VCaP (cell line): Measurements from ENCODE around the gene LSAMP.

Experiments
- H3K27ac ChIP-seq: fragments of 450-650 bp; 2 replicates; pipeline ENCODE4 v1.5.1; 2017
- TF ChIP-seq, protein P1 (sequence below): fragments of 450-650 bp; conservative IDR thresholded peaks from 2 replicates; pipeline ENCODE4 v1.5.1; 2017; ENCODE audit warnings: mild to moderate bottlenecking, moderate library complexity

The LSAMP gene

DNA sequence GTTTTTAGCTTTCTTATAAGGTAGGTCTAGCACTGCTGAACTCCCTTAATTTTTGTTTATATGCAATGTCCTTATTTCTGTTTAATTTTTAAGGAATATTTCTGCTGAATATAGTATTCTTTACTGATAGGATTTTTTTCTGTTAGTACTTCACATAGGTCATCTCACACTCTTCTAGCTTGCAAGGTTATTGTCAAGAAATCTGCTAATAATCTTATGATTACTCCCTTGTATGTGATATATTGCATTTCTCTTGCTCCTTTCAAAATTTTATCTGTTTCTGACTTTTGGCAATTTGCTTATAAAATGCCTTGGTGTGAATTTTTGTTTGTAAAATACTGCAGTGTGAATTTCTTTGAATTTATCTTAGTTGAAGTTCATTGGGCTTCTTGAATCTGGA is 523.6 kb downstream of the LSAMP start:
- TF ChIP-seq, protein P1, sequence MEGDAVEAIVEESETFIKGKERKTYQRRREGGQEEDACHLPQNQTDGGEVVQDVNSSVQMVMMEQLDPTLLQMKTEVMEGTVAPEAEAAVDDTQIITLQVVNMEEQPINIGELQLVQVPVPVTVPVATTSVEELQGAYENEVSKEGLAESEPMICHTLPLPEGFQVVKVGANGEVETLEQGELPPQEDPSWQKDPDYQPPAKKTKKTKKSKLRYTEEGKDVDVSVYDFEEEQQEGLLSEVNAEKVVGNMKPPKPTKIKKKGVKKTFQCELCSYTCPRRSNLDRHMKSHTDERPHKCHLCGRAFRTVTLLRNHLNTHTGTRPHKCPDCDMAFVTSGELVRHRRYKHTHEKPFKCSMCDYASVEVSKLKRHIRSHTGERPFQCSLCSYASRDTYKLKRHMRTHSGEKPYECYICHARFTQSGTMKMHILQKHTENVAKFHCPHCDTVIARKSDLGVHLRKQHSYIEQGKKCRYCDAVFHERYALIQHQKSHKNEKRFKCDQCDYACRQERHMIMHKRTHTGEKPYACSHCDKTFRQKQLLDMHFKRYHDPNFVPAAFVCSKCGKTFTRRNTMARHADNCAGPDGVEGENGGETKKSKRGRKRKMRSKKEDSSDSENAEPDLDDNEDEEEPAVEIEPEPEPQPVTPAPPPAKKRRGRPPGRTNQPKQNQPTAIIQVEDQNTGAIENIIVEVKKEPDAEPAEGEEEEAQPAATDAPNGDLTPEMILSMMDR, result no peak
- no peak overlapping the region for H3K27ac ChIP-seq

DNA sequence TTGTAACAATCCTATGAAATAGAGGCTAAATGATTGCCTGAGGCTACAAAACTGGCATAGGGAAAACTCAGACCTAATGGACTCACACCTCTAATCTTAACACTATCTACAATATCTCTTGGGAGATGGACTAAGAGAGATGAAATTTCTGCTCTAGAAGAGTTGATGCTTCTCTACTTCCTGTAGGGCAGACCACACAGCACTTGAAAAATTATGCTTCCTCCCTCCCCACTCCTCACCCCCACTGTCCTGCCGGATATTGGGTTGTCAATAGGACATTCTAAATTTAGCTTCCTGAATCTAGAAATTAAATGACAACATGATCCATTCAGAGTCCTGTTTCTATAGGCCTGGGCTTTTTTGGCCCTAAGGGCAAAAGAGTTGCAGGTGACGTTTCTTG is 526.4 kb downstream of the LSAMP start:
- no peak overlapping the region for H3K27ac ChIP-seq
- TF ChIP-seq, protein P1, result no peak

DNA sequence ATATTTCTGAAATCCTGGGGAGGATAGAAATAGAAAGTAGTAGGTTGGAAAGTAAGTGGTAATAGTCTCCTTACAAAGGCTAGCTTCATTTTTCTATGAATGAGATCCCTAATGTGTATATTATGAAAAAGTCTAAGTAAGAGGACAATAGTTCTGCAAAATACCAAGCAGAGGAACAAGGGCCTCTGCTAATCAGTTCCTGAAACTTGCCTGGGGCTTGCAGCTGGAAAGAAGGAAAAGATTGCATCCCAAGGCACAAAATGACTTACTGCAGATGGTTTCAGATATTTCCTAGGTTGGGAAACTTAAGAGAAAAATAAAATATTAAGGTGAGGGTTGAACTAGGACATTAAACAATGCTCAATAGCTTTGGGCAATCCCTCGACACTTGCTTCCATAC is 528.4 kb downstream of the LSAMP start:
- H3K27ac ChIP-seq, result no peak overlapping the region
- TF ChIP-seq, protein P1, result no peak

DNA sequence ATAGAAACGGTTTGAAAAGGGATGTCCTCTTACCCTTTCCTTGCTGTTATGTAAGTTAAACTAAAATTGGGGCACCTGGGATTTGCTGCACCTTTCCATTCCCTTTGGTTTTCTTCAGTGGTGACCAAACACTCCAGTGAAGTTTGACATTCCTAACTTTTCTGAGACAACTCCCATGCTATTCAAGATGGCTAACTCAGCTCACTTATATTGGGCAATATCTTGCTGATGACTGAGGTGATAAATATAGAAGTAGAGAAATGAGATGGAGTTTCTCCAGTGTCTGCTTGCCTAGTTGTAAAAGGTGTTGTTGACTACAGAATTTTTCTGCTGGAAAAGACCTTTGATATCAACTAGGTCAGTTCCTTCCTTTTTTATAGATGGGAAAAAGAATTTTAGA is 530.2 kb downstream of the LSAMP start:
- TF ChIP-seq, protein P1, result no peak
- H3K27ac ChIP-seq, result no peak overlapping the region

DNA sequence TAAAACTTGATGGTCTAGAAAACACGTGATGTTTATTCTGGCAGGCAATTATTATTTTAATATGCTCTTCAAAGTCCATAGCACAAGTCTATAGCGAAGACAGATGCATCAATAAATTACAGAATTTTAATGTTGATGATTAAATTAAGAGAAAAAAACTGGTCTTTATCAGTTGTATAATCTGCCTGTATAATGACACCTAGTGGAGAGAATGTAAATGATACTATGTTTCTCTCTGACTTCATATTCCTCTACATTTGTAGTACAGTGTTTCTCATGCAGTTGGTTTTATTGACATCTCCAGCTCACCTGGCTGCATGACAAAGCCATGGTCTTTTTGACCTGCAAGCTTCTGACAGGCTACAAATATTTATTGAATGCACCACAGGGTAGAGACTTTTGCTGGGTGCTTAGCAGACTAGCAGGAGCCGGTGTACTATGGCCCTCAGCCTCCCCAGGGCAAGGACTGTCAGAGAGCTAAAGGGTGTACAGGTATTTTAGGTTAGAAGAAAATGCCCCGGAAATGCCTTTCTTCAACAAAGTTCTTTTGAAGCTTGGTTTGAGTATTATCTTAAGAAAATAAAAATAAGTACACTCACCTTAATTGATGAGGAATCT is 532.1 kb downstream of the LSAMP start:
- TF ChIP-seq, protein P1, result peak; percentile 73
- H3K27ac ChIP-seq, result no peak overlapping the region

DNA sequence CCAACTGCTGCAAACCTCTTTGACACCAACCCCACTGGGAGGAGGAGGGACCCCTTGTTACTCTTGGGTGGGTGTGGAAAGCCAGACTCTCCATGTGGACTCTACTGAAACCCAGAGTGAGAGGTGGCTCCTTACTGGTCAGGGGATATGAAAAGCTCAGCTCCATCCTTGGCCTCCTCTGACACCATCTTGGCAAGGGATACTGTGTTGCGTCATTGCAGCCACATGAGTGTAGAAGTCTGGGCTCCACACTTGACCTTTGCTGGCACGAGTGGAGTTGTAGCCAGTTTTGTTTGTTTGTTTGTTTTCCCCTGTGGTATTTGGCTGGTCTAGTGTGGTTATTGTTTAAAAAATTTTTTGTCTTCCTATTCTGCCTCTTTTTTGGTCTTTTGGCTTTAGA is 532.9 kb downstream of the LSAMP start:
- TF ChIP-seq, protein P1, result no peak
- H3K27ac ChIP-seq, result no peak overlapping the region

DNA sequence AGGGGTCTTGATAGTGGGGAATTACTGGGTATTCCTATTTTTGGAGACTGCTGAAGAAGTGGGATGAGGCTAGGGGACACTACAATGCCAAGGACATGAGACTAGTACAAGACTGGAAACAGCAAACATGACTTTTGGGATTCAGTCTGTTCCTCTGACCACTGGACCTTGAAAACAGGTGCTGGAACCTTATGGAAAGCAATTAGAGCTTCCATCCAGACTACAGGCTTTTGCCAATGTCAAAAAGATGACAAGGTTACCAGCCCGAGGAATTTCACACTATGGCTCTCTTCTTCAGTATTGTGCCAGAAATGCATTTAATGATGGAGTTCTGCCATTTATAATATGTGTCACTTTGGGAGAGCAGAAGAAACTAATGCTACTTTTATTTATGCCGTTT is 539.4 kb downstream of the LSAMP start:
- TF ChIP-seq, protein P1, result no peak

More for the DNA sequence above, 539.4 kb downstream of the LSAMP start:
- no peak overlapping the region for H3K27ac ChIP-seq
